Adrenal gland (tissue), 12 donors: ENCODE measurements around the gene IGSF11. TPM values are rescaled to one million over a fixed set of nuclear protein-coding genes. Genes with fewer than 3 reads are reported as not detected.

Source experiments
- DNase-seq, 7 donors: peaks; one replicate each; pipeline ENCODE4 v3.0.0-alpha.2; 2019 to 2020
- H3K27ac ChIP-seq, 5 donors: fragments of 200-600 bp; sonication (generic) in 4 of 5; 1 replicate in 3 of 5; 2 replicates in 2 of 5; pipeline versions ENCODE4 v1.5.1 to v1.8.0; 2016 to 2020; ENCODE audit warnings: mild to moderate bottlenecking in 1 of 5
- H3K27me3 ChIP-seq: fragments of 200-600 bp; 2 replicates; pipeline ENCODE4 v1.8.0; 2021
- H3K36me3 ChIP-seq, 2 donors: fragments of 200-600 bp; replicated peaks in 1 of 2; 1 replicate in 1 of 2; 2 replicates in 1 of 2; pipeline versions ENCODE4 v1.5.1 to v1.8.0; 2018 to 2022
- H3K4me1 ChIP-seq, 2 donors: fragments of 200-600 bp; replicated peaks in 1 of 2; 1 replicate in 1 of 2; 2 replicates in 1 of 2; pipeline versions ENCODE4 v1.5.1 to v1.8.0; 2018 to 2021
- H3K4me3 ChIP-seq, 4 donors: fragments of 200-600 bp; sonication (generic) in 3 of 4; one replicate each; pipeline ENCODE4 v1.5.1; 2016 to 2018
- H3K9me3 ChIP-seq, 3 donors: fragments of 200-600 bp; sonication (generic) in 1 of 3; replicated peaks in 1 of 3; 1 replicate in 2 of 3; 2 replicates in 1 of 3; pipeline versions ENCODE4 v1.5.1 to v1.8.0; 2016 to 2021
- POLR2A ChIP-seq, 2 donors: fragments of 450-650 bp; IDR thresholded peaks; one replicate each; pipeline ENCODE4 v1.6.1; 2017; ENCODE audit warnings: antibody characterized with exemption in 2 of 2, mild to moderate bottlenecking in 2 of 2, moderate library complexity in 1 of 2
- WGBS, 4 donors: extraction: QIAGEN DNeasy Blood & Tissue Kit in 2 of 4; methylation state at CpG; one replicate each; pipeline versions ENCODE4 v1.1.5 to v1.1.7; 2013 to 2017; 5-methylcytosine and 5-hydroxymethylcytosine counted together
- intact Hi-C, 2 donors: fragments of 100-400 bp; cut with DNase I; formaldehyde crosslinking; loops; one replicate each; pipeline versions ENCODE4 v1.14.1 to v1.15.0; 2022 to 2023
- polyA plus RNA-seq, 3 donors: library from polyadenylated mRNA; stranded (reverse); fragments of 200-250 nt in 2 of 3; fragments of 350-450 nt in 1 of 3; fragmentation: Illumina TruSeq in 1 of 3; extraction: RNeasy Lipid Tissue Mini Kit (QIAGEN cat#74804) in 1 of 3; gene quantifications; one replicate each; pipeline ENCODE4 v1.2.3, GENCODE V29; 2013 to 2014
- total RNA-seq, 9 donors: library from RNA; depleted of rRNA in 4 of 9; stranded (reverse); fragments of >200 nt in 4 of 9; fragments of 120-200 nt in 1 of 9; fragmentation: NEBNext Ultra II Directional in 1 of 9; extraction: Animal tissue kit (Norgen Biotek cat#: 25700) in 1 of 9; gene quantifications; one replicate each; pipeline versions ENCODE4 v1.1.0 to v1.2.4, GENCODE V29; 2013 to 2023
- TF ChIP-seq, protein P1 (sequence below), 6 experiments: fragments of 450-650 bp in 4 of 6; fragments of 200-600 bp in 2 of 6; sonication (generic) in 1 of 6; IDR thresholded peaks; 1 replicate in 5 of 6; 2 replicates in 1 of 6; pipeline versions ENCODE4 v1.5.1 to v1.8.0; 2016 to 2021; ENCODE audit warnings: antibody characterized with exemption in 6 of 6, mild to moderate bottlenecking in 2 of 6, moderate library complexity in 1 of 6
- donor health status: healthy with polysubstance abuse.
- donor health status: Bipolar disorder and iron deficiency.
- donor health status: DM: yes; HTN: yes; CAD: no.
- donor health status: DM: no; HTN: no; CAD: no.
- donor health status: DM: no; HTN: no; CAD: no.
- donor health status: DM: yes; HTN: yes; CAD: no.

Gene IGSF11
- total and polyA plus RNA-seq, 12 donors: 4.1 to 31.3 (median 16.5) TPM

DNA sequence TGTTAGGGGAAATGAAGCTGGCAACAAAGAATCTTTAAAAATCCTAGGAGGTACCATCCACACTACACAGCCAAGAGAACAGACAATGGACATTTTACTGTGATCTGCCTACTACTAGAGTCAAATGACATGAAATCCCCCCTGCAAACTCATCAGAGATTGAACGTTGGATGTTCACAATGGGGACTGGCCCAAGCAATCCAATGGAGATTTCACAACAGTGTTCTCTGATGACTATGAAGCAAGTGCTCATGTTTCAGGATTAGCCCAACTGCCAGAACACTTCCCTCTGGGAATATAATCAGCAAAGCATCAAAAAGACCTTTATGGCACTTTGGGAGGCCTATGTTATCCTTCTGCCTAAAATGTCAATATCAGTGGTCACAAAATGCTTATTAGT lies 97.8 kb downstream of the IGSF11 start:
- DNase-seq: no peak
- no peak overlapping the region for H3K27ac ChIP-seq
- peaks cover 0 to 7% of the 10 kb centered on the region in 2 donors for H3K4me1 ChIP-seq
- H3K9me3 ChIP-seq: peaks cover 3 to 10% (median 8%) of the 10 kb centered on the region in 3 donors
- intact Hi-C loops: no loop called here
- no peaks in the 10 kb centered on the region for H3K27me3 ChIP-seq
- TF ChIP-seq POLR2A (IDR thresholded peaks at IDR 0.05): no peak
- TF ChIP-seq, protein P1, sequence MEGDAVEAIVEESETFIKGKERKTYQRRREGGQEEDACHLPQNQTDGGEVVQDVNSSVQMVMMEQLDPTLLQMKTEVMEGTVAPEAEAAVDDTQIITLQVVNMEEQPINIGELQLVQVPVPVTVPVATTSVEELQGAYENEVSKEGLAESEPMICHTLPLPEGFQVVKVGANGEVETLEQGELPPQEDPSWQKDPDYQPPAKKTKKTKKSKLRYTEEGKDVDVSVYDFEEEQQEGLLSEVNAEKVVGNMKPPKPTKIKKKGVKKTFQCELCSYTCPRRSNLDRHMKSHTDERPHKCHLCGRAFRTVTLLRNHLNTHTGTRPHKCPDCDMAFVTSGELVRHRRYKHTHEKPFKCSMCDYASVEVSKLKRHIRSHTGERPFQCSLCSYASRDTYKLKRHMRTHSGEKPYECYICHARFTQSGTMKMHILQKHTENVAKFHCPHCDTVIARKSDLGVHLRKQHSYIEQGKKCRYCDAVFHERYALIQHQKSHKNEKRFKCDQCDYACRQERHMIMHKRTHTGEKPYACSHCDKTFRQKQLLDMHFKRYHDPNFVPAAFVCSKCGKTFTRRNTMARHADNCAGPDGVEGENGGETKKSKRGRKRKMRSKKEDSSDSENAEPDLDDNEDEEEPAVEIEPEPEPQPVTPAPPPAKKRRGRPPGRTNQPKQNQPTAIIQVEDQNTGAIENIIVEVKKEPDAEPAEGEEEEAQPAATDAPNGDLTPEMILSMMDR (IDR thresholded peaks at IDR 0.05): no peak
- 50 to 83% (median 68%) methylated on average over 1 of the region's 1 CpG for WGBS, 4 donors
- no peak overlapping the region for H3K4me3 ChIP-seq
- H3K36me3 ChIP-seq: no peaks in the 10 kb centered on the region

DNA sequence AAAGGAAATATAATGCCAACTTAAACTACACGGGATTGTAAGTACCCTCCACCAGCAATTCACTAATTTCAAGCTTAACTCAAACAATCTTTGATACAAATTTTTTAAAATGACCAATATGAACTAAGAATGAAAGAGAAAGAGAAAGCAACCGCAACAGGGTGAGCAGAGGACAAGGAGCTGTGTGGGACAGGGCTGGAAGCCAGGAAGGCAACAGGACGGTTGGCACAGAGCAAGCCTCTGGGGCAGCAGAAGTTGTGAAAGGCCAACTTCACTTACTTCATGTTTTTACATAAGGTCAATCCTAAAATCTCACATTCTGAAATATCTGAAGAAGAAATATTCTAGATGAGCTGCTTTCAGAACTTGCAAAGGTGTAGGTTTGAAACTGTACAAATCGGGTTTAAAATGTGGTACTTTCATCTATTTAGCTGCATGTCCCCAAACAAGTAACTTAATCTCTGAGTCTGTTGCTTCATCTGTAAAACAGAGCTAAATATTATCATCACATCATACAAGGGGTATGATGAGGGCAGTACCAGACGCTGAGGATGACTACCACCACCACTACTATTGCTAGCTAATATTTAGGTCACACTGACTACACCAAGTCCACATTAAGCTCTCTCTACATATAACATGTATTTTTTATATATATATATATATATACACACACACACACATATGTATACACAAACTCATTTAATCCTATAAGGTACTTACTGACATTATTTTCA lies 101.7 kb downstream of the IGSF11 start:
- intact Hi-C loops: no loop called here
- DNase-seq: peak; percentile 43 to 86 (median 79)
- Histone ChIP-seq H3K27ac (no peak overlapping the region), H3K4me1 (peaks cover 0 to 7% of the 10 kb centered on the region in 2 donors), H3K36me3 (no peaks in the 10 kb centered on the region), H3K4me3 (peak overlapping the region in 1 of 4 donors; percentile 20), H3K27me3 (no peaks in the 10 kb centered on the region), H3K9me3 (peaks cover 0 to 4% (median 0%) of the 10 kb centered on the region in 3 donors)
- TF ChIP-seq, protein P1 (IDR thresholded peaks at IDR 0.05): no peak
- TF ChIP-seq POLR2A (IDR thresholded peaks at IDR 0.05): no peak
- 53 to 66% (median 59%) methylated on average over 5 of the region's 5 CpGs for WGBS, 4 donors

- peaks cover 0 to 7% of the 10 kb centered on the region in 2 donors for H3K4me1 ChIP-seq
- no peak overlapping the region for H3K27ac ChIP-seq
- TF ChIP-seq POLR2A (IDR thresholded peaks at IDR 0.05): no peak
- TF ChIP-seq, protein P1 (IDR thresholded peaks at IDR 0.05): no peak
- intact Hi-C loops: no loop called here
- H3K9me3 ChIP-seq: peaks cover 0 to 4% (median 0%) of the 10 kb centered on the region in 3 donors
- WGBS, 4 donors: 89 to 98% (median 95%) methylated on average over 2 of the region's 2 CpGs
- no peaks in the 10 kb centered on the region for H3K27me3 ChIP-seq
- no peak for DNase-seq
- no peak overlapping the region for H3K4me3 ChIP-seq
- H3K36me3 ChIP-seq: no peaks in the 10 kb centered on the region
Observed at GRCh38 chr3:118931996-118932395, 102.7 kb downstream of the IGSF11 start.

GRCh38 chr3:118927449-118927848 lies 107.2 kb downstream of the IGSF11 start:
- Histone ChIP-seq H3K27ac (no peak overlapping the region), H3K9me3 (no peaks in the 10 kb centered on the region), H3K27me3 (no peaks in the 10 kb centered on the region), H3K36me3 (no peaks in the 10 kb centered on the region), H3K4me1 (peaks cover 0 to under 1% of the 10 kb centered on the region in 2 donors), H3K4me3 (no peak overlapping the region)
- intact Hi-C loops: no loop called here
- TF ChIP-seq, protein P1 (IDR thresholded peaks at IDR 0.05): no peak
- TF ChIP-seq POLR2A (IDR thresholded peaks at IDR 0.05): no peak
- WGBS, 4 donors: 83 to 93% (median 88%) methylated on average over 6 of the region's 6 CpGs
- DNase-seq: no peak
